ENCODE data around the gene ABCB11. TPM values are rescaled to one million over a fixed set of nuclear protein-coding genes. Genes with fewer than 3 reads are reported as not detected.

Gene ABCB11
- total RNA-seq, 2 donors from 2014 or later = 0.09 TPM; not detected in 1

Other genes starting within 250 kb of the ABCB11 start
- gene NOSTRIN, start 228.7 kb downstream of the ABCB11 start, total RNA-seq = 10 to 100 TPM; 18.7 to 21.3 TPM
- gene SPC25, start 140.9 kb downstream of the ABCB11 start, total RNA-seq = under 1 TPM in 1 of 2 donors, not detected in 1; 0.42 TPM
- gene G6PC2, start 130.0 kb downstream of the ABCB11 start, total RNA-seq = under 1 TPM in 1 of 2 donors, not detected in 1; 0.14 TPM
- under 1 TPM; 0.48 to 0.93 TPM for gene DHRS9, start 38.2 kb upstream of the ABCB11 start, total RNA-seq